ENCODE measurements around the gene TFPI2.

DNA sequence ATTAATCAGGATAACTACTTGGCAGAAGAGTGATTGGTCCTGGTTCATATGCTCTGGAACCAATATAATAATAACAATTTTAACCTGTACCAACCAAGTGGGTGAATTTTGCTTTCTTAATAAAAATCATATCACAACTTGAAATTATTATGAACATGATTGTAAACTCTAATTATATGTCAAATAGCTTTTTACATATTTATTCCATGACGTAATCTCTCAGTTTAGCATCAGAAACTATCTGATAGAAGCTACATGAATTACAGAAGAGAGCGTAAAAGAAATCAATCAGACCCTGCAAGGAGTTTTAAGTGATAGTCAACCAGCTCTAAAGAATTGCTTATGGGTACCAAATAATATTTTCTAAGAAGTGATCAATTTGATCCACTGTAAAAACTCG, 41.1 kb upstream of the TFPI2 start:
- TF ChIP-seq, protein P1, sequence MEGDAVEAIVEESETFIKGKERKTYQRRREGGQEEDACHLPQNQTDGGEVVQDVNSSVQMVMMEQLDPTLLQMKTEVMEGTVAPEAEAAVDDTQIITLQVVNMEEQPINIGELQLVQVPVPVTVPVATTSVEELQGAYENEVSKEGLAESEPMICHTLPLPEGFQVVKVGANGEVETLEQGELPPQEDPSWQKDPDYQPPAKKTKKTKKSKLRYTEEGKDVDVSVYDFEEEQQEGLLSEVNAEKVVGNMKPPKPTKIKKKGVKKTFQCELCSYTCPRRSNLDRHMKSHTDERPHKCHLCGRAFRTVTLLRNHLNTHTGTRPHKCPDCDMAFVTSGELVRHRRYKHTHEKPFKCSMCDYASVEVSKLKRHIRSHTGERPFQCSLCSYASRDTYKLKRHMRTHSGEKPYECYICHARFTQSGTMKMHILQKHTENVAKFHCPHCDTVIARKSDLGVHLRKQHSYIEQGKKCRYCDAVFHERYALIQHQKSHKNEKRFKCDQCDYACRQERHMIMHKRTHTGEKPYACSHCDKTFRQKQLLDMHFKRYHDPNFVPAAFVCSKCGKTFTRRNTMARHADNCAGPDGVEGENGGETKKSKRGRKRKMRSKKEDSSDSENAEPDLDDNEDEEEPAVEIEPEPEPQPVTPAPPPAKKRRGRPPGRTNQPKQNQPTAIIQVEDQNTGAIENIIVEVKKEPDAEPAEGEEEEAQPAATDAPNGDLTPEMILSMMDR (IDR thresholded peaks at IDR 0.05), result no peak
- no peak for TF ChIP-seq POLR2A (IDR thresholded peaks at IDR 0.05)

Data from Peyer's patch (tissue), 4 donors.